Measurements from ENCODE around the gene NFIA.

Gene NFIA

GRCh38 chr1:61085206-61085982 lies 3.0 kb downstream of the NFIA start:
- DNase-seq = no peak

- no peak for DNase-seq
These were observed 3.8 kb downstream of the NFIA start for GRCh38 chr1:61085983-61086644.

- no peak for DNase-seq
These were observed 5.2 kb downstream of the NFIA start for GRCh38 chr1:61087571-61087970.

- DNase-seq = no peak
These were observed 6.0 kb downstream of the NFIA start for GRCh38 chr1:61088163-61088974.

- no peak for DNase-seq
These were observed 7.0 kb downstream of the NFIA start for GRCh38 chr1:61089338-61089737.

- no peak for DNase-seq
These were observed 7.4 kb downstream of the NFIA start for GRCh38 chr1:61089741-61090140.

- DNase-seq = no peak
These were observed 8.3 kb downstream of the NFIA start for GRCh38 chr1:61090546-61091202.

GRCh38 chr1:61091455-61091854 lies 9.1 kb downstream of the NFIA start:
- no peak for DNase-seq

GRCh38 chr1:61092642-61093041 lies 10.3 kb downstream of the NFIA start:
- no peak for DNase-seq

- DNase-seq = no peak
These were observed 11.3 kb downstream of the NFIA start for GRCh38 chr1:61093525-61094137.

GRCh38 chr1:61094677-61095469 lies 12.5 kb downstream of the NFIA start:
- DNase-seq = no peak

GRCh38 chr1:61095470-61095812 lies 13.1 kb downstream of the NFIA start:
- no peak for DNase-seq

- no peak for DNase-seq
These were observed 15.0 kb downstream of the NFIA start for GRCh38 chr1:61097317-61097716.

- no peak for DNase-seq
These were observed 15.4 kb downstream of the NFIA start for GRCh38 chr1:61097722-61098121.

GRCh38 chr1:61098333-61098732 lies 16.0 kb downstream of the NFIA start:
- no peak for DNase-seq

GRCh38 chr1:61098906-61099437 lies 16.6 kb downstream of the NFIA start:
- no peak for DNase-seq

- no peak for DNase-seq
These were observed 18.2 kb downstream of the NFIA start for GRCh38 chr1:61100578-61100977.

GRCh38 chr1:61101536-61101935 lies 19.2 kb downstream of the NFIA start:
- DNase-seq = no peak

- DNase-seq = no peak
These were observed 19.7 kb downstream of the NFIA start for GRCh38 chr1:61102041-61102440.

GRCh38 chr1:61102621-61103020 lies 20.3 kb downstream of the NFIA start:
- no peak for DNase-seq

GRCh38 chr1:61104220-61104671 lies 21.9 kb downstream of the NFIA start:
- DNase-seq = no peak

- no peak for DNase-seq
These were observed 25.3 kb downstream of the NFIA start for GRCh38 chr1:61107638-61108037.
